Activated T-helper 1 cell treated with anti-CD3 and anti-CD28 coated beads, Interleukin-2, amount 50 U/mL, for 16 hours (primary cell): ENCODE data around the gene PBX3.

Source experiments
- DNase-seq, 2 donors: peaks; one replicate each; pipeline ENCODE4 v3.0.0-alpha.2; 2020; ENCODE audit warnings: low read depth in 1 of 2, low spot score in 1 of 2

Gene PBX3

GRCh38 chr9:125748446-125749099 is 1.4 kb downstream of the PBX3 start:
- no peak for DNase-seq

- no peak for DNase-seq
Observed at GRCh38 chr9:125749287-125749935, 2.2 kb downstream of the PBX3 start.

GRCh38 chr9:125749951-125750626 is 2.9 kb downstream of the PBX3 start:
- no peak for DNase-seq

GRCh38 chr9:125750627-125751011 is 3.4 kb downstream of the PBX3 start:
- no peak for DNase-seq

- DNase-seq, result no peak
Observed at GRCh38 chr9:125752070-125752628, 5.0 kb downstream of the PBX3 start.

GRCh38 chr9:125754096-125754495 is 6.9 kb downstream of the PBX3 start:
- no peak for DNase-seq

GRCh38 chr9:125755340-125755739 is 8.2 kb downstream of the PBX3 start:
- DNase-seq, result no peak

GRCh38 chr9:125756518-125756917 is 9.3 kb downstream of the PBX3 start:
- no peak for DNase-seq

- no peak for DNase-seq
Observed at GRCh38 chr9:125757834-125758233, 10.7 kb downstream of the PBX3 start.

- no peak for DNase-seq
Observed at GRCh38 chr9:125758986-125759763, 12.0 kb downstream of the PBX3 start.

- no peak for DNase-seq
Observed at GRCh38 chr9:125759764-125760129, 12.6 kb downstream of the PBX3 start.

- DNase-seq, result no peak
Observed at GRCh38 chr9:125760537-125760936, 13.4 kb downstream of the PBX3 start.

GRCh38 chr9:125761676-125762450 is 14.7 kb downstream of the PBX3 start:
- DNase-seq, result no peak

GRCh38 chr9:125763394-125763801 is 16.2 kb downstream of the PBX3 start:
- no peak for DNase-seq

GRCh38 chr9:125764198-125764597 is 17.0 kb downstream of the PBX3 start:
- no peak for DNase-seq

- no peak for DNase-seq
Observed at GRCh38 chr9:125766468-125767221, 19.5 kb downstream of the PBX3 start.

- DNase-seq, result no peak
Observed at GRCh38 chr9:125767349-125767748, 20.2 kb downstream of the PBX3 start.

- no peak for DNase-seq
Observed at GRCh38 chr9:125768803-125769202, 21.6 kb downstream of the PBX3 start.

- DNase-seq, result no peak
Observed at GRCh38 chr9:125771037-125771436, 23.9 kb downstream of the PBX3 start.

- DNase-seq, result no peak
Observed at GRCh38 chr9:125772740-125773139, 25.6 kb downstream of the PBX3 start.
